HPDE6-E6E7 (cell line): ENCODE results near the gene WFIKKN2.
A peak's percentile ranks its signal among the peaks of the same experiment; 100 is the strongest.
"Not testable (repeated sequence)": the region's sequence is repeated elsewhere in the genome, so short reads cannot be mapped to it uniquely, and the experiment has no call there.

Experiments used
- DNase-seq: peaks from one replicate; pipeline ENCODE4 v3.0.0; 2011; ENCODE audit warnings: missing footprints; ENCODE audit errors: extremely low spot score

WFIKKN2 gene

DNA sequence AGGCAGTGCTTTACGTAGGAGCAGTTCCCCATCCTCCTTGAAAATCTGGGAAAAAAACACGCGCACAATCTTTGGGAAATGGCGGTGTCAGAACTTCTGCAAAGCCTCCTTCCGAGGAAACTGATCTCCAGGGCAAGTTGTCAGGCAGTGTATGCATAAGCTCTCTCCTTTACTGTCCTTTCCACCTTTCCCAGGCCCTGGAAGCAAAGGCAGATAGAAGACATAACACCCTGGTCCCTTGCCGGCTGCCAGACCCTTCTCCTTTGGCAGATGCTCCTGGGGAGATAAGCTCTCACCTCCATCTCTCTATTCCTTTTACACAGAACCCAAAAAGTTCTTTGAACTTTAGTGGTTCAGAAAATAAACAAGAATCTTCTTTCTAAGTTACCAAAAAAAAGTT lies 18.4 kb downstream of the WFIKKN2 start:
- no peak for DNase-seq

DNA sequence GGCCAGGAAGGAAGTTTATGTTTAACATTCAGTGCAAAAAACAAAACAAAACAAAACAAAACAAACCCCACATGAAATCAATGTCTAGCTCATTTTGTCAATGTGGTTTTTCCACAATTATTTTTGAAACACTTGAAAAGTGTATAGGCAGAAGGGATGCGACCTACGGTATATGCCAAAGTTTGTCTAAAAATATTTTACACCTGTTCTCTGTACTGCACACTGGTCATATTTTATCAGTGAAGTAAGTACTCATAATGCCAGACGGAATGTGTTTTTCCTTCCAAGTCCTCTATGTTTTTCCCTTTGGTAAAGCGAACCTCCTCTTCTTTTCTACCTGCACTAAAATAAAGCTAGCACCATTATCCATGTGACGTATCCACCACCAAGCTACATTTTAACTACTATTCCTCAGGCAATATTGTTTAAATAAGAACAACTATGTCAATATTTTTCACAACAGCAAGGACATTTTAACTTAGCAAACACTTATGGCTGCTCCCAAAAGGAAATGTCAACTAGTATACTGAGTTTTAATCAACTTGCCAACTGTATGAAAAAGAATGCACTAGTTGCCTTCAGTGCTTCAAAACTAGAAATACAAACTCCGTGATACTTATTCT lies 20.4 kb downstream of the WFIKKN2 start:
- DNase-seq, result no peak

DNA sequence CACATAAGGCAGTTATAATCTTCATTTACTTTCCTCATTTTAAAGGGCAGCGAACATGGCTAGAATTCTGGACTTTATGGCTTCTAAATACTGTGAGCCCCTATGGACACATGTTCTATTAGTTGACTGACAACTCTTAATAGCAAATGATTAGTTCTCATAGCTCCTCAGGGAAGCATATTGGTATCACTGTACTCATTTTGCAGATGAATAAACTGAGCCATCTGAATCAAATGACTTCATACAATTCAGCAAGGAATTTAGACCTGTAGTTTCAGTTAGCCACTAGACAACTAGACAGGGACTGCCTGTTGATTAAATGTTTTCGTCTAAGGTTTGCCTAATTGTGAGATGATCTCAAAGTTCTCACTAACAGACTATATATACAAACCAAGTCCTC lies 21.0 kb downstream of the WFIKKN2 start:
- DNase-seq, result no peak

- no peak for DNase-seq
Observed at GRCh38 chr17:50858486-50859225, 23.3 kb downstream of the WFIKKN2 start.

DNA sequence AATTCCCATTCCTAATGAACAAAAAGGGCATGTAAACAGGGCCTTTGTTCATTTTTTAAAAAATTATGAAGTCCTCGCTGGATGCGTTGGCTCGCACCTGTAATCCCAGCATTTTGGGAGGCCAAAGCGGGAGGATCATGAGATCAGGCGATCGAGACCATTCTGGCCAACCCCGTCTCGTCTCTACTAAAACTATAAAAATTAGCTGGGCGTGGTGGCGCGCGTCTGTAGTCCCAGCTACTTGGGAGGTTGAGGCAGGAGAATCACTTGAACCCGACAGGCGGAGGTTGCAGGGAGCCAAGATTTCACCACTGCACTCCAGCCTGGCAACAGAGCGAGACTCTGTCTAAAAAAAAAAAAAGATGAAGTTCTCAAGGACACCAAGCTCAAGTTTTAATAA lies 24.3 kb downstream of the WFIKKN2 start:
- not testable (repeated sequence) for DNase-seq

- no peak for DNase-seq
Observed at GRCh38 chr17:50861334-50861676, 25.9 kb downstream of the WFIKKN2 start.

DNA sequence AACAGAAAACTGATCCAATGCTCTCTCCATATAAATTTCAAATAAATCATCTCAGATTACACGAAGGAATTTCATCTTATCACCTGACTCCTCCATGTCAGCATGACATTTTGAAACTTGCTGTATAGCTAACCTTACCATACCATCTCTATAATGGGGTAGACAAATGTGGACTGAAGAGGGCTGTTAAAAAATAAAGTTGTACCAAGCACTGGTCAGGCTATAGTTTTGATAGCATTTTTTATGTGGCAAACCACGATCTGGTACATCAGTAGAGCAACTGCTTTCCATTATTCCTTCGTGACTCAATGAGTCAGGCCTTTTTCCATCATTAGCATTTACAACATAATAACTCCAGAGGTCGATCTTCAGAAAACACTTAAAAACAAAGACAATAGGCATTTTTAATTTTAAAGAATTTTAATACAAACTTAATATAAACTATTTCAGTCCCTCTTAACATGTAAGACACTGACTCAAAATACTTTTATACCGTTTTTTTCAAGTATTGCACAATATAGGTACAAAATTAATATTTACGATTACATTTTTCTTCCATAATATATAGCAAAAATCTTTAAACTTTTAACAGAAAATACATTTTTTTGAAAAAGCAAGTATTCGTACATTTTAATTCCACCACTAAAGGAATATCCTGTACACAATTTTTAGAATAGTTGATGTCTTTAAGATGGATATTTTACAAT lies 26.6 kb downstream of the WFIKKN2 start:
- DNase-seq, result no peak

DNA sequence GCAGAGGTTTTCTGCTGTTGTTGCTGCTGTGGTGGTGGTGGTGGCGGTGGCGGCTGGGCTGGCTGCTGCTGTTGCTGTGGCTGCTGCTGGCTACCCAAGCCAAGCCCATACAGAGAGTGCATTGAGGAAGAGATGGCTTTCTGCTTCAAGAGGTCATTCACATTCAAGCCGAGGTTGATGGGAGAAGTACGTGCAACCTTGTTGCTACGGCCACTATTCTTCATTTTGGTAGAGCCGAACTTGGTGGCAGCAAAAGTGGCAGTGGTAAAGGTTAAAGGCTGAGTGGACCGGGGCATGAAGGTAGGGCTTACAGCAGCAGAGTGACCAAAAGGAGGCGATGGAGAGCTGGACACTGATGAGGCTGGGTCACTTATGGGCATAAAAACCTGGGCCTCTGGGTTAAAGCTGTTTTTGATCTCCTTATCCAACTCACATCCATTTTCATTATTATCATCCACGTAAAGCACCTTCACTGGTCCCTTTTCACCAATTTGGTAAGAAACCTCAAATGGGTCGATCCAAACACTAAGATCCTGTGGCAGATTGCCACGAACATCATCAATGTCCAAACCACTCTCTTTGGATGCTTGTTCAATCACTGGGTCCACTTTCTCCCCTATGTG lies 27.9 kb downstream of the WFIKKN2 start:
- no peak for DNase-seq

GRCh38 chr17:50863931-50864330 lies 28.5 kb downstream of the WFIKKN2 start:
- DNase-seq, result no peak

DNA sequence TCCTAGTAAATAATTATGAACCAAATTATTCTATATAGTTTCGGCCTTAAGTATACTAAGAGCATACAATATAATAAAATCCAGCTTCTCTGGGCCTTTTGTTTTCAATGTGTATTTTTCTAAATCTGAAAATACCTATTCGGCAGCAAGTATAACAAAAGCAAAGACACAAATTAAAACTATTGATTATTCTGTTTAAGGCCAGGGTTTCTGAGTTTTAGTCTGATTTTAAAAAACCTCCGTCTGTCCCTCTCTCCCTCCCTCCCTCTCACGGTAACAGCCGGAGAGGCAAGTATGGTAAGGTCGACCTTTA lies 29.3 kb downstream of the WFIKKN2 start:
- no peak for DNase-seq

DNA sequence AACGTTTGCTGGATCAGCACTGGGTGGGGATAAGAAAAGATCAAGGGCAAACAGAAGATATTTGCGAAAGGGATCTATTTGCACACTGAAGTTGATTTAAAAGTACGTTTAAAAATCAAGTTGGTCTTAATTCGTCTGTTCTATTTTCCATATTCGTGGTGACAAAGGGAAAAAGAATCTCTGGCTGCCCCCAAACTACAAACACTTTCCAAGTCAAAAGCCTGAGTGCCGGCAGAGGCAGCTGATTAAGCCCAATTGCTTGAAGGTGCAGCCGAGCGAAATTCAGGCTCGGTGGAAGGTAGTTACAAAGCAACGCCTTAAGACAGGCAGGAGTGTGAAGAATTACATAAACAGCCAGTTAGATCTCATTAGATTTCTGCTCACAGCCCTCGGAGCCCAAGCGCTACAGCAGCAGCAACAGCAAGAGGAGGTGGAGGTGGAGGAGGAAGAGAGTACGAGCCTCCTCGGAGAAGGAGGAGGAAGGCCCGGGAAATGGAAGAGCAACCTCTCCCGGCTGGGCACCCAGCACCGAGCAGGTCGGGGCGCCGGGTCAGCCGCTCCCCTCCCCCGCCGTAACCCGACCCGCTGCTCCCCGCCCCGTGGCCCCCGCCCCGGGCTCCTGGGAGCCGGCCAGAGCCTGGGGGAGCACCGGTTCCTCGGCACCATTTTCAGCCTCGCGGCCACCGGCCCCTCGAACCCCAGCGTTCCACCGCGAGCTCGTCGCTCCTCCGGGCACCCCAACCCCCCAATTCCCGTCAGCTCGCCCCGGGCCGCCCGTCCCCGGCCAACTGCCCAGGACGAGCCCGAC lies 29.9 kb downstream of the WFIKKN2 start:
- DNase-seq, result no peak

- DNase-seq, result no peak
Observed at GRCh38 chr17:50865868-50866260, 30.5 kb downstream of the WFIKKN2 start.

DNA sequence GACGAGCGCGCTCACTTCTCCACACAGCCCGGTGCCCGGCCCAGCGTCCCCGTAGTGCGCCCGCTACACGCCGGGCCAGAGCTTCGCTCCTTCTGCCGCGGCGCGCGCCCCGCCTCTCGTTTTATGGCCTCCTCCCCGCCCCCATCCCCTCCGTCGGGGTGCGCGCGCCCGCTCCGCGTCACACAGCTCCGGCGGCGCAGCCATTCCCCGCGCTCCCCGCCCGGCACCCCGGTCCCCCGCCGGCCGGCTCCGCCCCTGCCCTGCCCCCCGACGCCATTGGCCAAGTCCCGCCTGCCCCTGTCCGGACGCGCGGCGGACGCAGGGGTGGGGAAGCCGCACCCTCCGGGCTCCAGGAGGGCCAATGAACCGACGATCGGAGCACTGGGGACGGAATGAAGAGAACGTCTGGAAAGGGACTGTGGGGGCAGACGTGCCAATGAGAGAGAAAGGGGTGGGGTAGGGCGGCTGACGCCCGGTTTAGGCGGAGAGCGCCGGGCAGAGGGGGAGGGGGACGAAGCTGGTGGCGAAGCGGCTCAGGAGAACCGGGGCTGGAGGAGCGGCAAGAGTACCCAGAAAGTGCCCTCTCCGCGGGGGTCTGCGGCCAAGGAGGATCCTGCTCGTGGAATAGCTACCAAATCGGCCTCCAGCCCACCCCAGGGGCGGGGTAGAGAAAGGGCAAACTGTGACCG lies 31.0 kb downstream of the WFIKKN2 start, which contains the start of gene TOB1:
TSS of gene TOB1 (minus strand) at position 94 of the 689 bp plus-strand sequence. CDS start 2,337 bp downstream, outside the sequence.
- peak; percentile 91 for DNase-seq

GRCh38 chr17:50866950-50867362 lies 31.6 kb downstream of the WFIKKN2 start:
- DNase-seq, result no peak

- peak; percentile 95 for DNase-seq
Observed at GRCh38 chr17:50867363-50868139, 32.2 kb downstream of the WFIKKN2 start.

- no peak for DNase-seq
Observed at GRCh38 chr17:50868140-50868438, 32.7 kb downstream of the WFIKKN2 start.

DNA sequence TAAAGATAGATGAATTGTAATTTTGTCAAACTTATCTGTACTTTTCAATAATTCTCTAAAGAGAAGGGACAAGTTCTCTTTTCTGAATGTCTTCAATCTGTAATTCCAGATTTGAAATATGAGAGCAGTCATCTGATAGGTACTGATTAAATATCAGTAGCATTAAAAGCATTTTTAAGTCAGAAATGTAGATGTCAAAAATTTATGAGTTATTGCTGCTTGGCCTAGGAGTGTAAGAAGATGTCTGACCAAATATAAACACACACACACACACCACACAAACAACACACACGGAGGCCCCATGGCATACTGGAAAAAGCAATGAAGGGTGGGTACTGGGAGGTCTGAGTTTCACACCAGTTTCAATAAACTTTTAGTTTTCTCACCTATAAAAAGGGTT lies 33.2 kb downstream of the WFIKKN2 start:
- no peak for DNase-seq

DNA sequence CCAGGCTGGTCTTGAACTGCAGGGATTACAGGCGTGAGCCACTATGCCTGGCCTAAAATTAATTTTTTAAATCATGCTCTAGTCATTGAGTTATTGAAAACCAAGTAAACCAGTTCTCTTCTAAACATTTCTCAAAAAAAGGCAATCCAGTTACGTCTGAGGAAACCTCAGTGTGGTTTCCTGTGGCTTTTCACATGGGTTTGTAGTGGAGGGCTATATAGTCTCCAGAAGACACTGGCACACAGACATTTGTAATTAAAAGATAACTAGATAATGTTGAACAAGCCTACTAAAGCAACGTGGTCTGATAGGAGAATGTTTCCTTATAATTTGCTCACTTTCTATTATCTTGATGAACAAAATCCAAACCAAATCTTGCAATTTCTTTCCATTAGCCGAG lies 36.0 kb downstream of the WFIKKN2 start:
- DNase-seq, result no peak

DNA sequence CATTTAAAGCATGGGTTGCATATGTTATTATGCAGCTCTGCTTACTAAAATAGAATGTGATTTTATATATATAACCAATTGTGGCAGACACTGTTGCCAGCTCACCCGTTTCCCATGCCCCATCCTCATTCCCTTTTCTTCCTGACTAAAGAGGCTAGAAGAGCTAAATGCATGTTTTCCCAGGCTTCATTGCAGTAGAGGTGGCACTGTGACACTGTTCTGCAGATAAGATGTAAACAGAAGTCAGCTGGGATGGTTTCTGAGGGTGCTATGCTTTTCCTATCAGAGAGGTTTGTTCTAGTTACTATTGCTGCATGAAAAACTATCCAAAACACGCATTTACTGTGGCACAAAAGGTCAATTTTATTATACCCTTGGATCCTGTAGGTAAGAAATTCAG lies 36.5 kb downstream of the WFIKKN2 start:
- DNase-seq, result no peak

DNA sequence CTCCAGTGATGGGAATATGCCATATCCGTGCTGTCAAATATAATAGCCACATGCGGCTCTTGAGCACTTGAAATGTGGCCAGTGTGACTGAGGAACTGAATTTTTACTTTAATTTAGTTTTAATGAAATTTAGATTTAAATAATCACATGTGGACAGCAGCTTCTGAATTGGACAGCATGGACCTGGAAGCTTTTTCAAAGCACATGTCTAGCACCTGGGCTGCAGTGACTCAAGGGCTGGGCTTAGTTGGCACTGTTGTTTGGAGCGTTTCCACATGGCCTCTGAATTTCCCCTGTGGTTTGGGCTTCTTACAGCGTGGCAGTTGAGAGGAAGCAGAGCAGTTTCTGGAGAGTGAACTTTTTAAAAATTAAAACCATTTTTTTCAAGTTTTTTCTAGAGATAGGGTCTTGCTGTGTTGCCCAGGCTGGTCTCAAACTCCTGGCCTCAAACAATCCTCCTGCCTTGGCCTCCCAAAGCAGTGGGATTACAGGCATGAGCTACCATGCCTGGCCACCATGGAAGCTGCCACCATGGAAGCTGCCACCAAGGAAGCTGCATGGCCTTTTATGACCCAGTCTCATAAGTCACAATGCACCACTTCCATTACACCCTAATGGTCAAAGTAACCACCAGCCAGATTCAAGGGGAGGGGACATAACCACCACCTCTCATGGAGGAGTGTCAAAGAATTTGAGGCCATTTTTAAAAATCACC lies 37.5 kb downstream of the WFIKKN2 start:
- DNase-seq, result no peak
